HepG2 (cell line): Measurements from ENCODE around the gene YJEFN3. TPM values are rescaled to one million over a fixed set of nuclear protein-coding genes. Genes with fewer than 3 reads are reported as not detected.

Experiments used
- CTCF ChIP-seq: sonication (generic); formaldehyde crosslinking; IDR thresholded peaks from 2 replicates; pipeline ENCODE4 v1.5.0; 2020; ENCODE audit warnings: mild to moderate bottlenecking, missing genetic modification reagents, moderate library complexity
- GMEB2 ChIP-seq: IDR thresholded peaks from 2 replicates; pipeline ENCODE4 v1.6.1; 2016; ENCODE audit warnings: missing biosample characterization, missing genetic modification reagents, low read depth
- HOXD1 ChIP-seq: sonication (generic); formaldehyde crosslinking; IDR thresholded peaks from 2 replicates; pipeline ENCODE4 v1.5.0; 2020; ENCODE audit warnings: missing genetic modification reagents
- KDM1A ChIP-seq: IDR thresholded peaks from 2 replicates; pipeline ENCODE4 v1.6.1; 2016; ENCODE audit warnings: missing compliant biosample characterization
- KDM2A ChIP-seq: sonication (generic); formaldehyde crosslinking; IDR thresholded peaks from 2 replicates; pipeline ENCODE4 v1.4.0; 2020; ENCODE audit warnings: low read depth, missing genetic modification reagents, borderline replicate concordance
- KDM5A ChIP-seq: fragments of 200-600 bp; sonication (generic); IDR thresholded peaks from 2 replicates; pipeline ENCODE4 v1.7.0; 2018; ENCODE audit warnings: antibody characterized with exemption, mild to moderate bottlenecking, low read length, borderline replicate concordance
- KLF13 ChIP-seq: sonication (generic); formaldehyde crosslinking; IDR thresholded peaks from 2 replicates; pipeline ENCODE4 v1.4.0; 2020; ENCODE audit warnings: mild to moderate bottlenecking, missing genetic modification reagents
- MAFF ChIP-seq: IDR thresholded peaks from 2 replicates; pipeline ENCODE4 v1.6.1; 2011; ENCODE audit warnings: low read depth, low read length, improper control_type of control experiment
- NFIB ChIP-seq: sonication (generic); formaldehyde crosslinking; IDR thresholded peaks from 2 replicates; pipeline ENCODE4 v1.9.0; 2021; ENCODE audit warnings: missing genetic modification reagents, mild to moderate bottlenecking, borderline replicate concordance
- PRDM15 ChIP-seq: sonication (generic); formaldehyde crosslinking; IDR thresholded peaks from 2 replicates; pipeline ENCODE4 v1.4.0; 2020; ENCODE audit warnings: missing genetic modification reagents
- SMAD9 ChIP-seq: sonication (generic); formaldehyde crosslinking; IDR thresholded peaks from 2 replicates; pipeline ENCODE4 v1.5.1; 2020; ENCODE audit warnings: mild to moderate bottlenecking, missing genetic modification reagents
- TOPORS ChIP-seq: sonication (generic); formaldehyde crosslinking; IDR thresholded peaks from 2 replicates; pipeline ENCODE4 v1.8.0; 2023; ENCODE audit warnings: mild to moderate bottlenecking, missing genetic modification reagents
- ZIK1 ChIP-seq: sonication (generic); formaldehyde crosslinking; IDR thresholded peaks from 2 replicates; pipeline ENCODE4 v1.5.0; 2020; ENCODE audit warnings: mild to moderate bottlenecking, low read depth, missing genetic modification reagents, borderline replicate concordance
- ZNF329 ChIP-seq: sonication (generic); formaldehyde crosslinking; IDR thresholded peaks from 2 replicates; pipeline ENCODE4 v1.9.0; 2021; ENCODE audit warnings: low read depth, mild to moderate bottlenecking, missing genetic modification reagents
- ZNF335 ChIP-seq: sonication (generic); formaldehyde crosslinking; IDR thresholded peaks from 2 replicates; pipeline ENCODE4 v1.4.0; 2020; ENCODE audit warnings: missing genetic modification reagents
- ZNF547 ChIP-seq: sonication (generic); formaldehyde crosslinking; IDR thresholded peaks from 2 replicates; pipeline ENCODE4 v1.5.1; 2020; ENCODE audit warnings: mild to moderate bottlenecking, missing genetic modification reagents
- ZNF710 ChIP-seq: sonication (generic); formaldehyde crosslinking; IDR thresholded peaks from 2 replicates; pipeline ENCODE4 v1.5.0; 2020; ENCODE audit warnings: mild to moderate bottlenecking, missing genetic modification reagents, borderline replicate concordance
- ZNF784 ChIP-seq: sonication (generic); formaldehyde crosslinking; IDR thresholded peaks from 2 replicates; pipeline ENCODE4 v1.5.1; 2020; ENCODE audit warnings: missing genetic modification reagents, mild to moderate bottlenecking, borderline replicate concordance
- polyA plus RNA-seq, 8 experiments: library from polyadenylated mRNA; depleted of rRNA in 3 of 8; stranded (reverse) in 7 of 8; unstranded in 1 of 8; fragments of >200 nt; fragmentation: Illumina TruSeq in 4 of 8; extraction: Trizol in 4 of 8; gene quantifications; 2 replicates each; pipeline versions ENCODE4 v1.2.1 to v1.2.3, GENCODE V29; 2011 to 2016; ENCODE audit warnings: low read depth in 4 of 8, missing spikeins in 1 of 8, mixed read lengths in 1 of 8; ENCODE audit not compliant: insufficient read depth in 1 of 8
- total RNA-seq, 5 experiments: library from RNA; depleted of rRNA; stranded (reverse); fragments of >200 nt; fragmentation: Illumina TruSeq; extraction: Trizol; gene quantifications; 2 replicates each; pipeline ENCODE4 v1.2.3, GENCODE V29; 2016; ENCODE audit warnings: low read depth in 1 of 5

YJEFN3 gene
- total and polyA plus RNA-seq, 2 of the 13 experiments (the other 11 are each of a cell fraction or from before 2014, with no cell fraction given), result 0.89 to 4.0 TPM

- TF ChIP-seq NFIB (CRISPR knock-in tag) (no peak), ZNF329 (no peak), KDM2A (CRISPR knock-in tag) (peak; percentile 100), ZNF335 (0 out of 2 replicates have a peak, but pooled peaks have one; percentile 41), GMEB2 (CRISPR knock-in tag) (no peak), ZIK1 (no peak; the same call in 1 of the 2 replicates), KDM5A (peak; percentile 86; the same call in 1 of the 2 replicates), SMAD9 (CRISPR knock-in tag) (peak; percentile 53; the same call in 1 of the 2 replicates), CTCF (CRISPR knock-in tag) (peak; percentile 5; the same call in 1 of the 2 replicates), PRDM15 (CRISPR knock-in tag) (peak; percentile 79; the same call in 1 of the 2 replicates), HOXD1 (CRISPR knock-in tag) (no peak), ZNF784 (CRISPR knock-in tag) (peak; percentile 98), KDM1A (CRISPR knock-in tag) (no peak), ZNF710 (CRISPR knock-in tag) (no peak), ZNF547 (CRISPR knock-in tag) (peak; percentile 60; the same call in 1 of the 2 replicates), MAFF (no peak), KLF13 (no peak), TOPORS (CRISPR knock-in tag) (no peak)
Measured at GRCh38 chr19:19515642-19516519, 12.8 kb upstream of the YJEFN3 start, which contains the start of gene NDUFA13 (continued).
